KOPT-K1 (cell line): ENCODE data around the gene SERPINB1.
"Not testable (repeated sequence)": the region's sequence is repeated elsewhere in the genome, so short reads cannot be mapped to it uniquely, and the experiment has no call there.

Experiments used
- H3K27ac ChIP-seq: fragments of 200-600 bp; sonication (generic); 2 replicates; pipeline ENCODE4 v1.5.1; 2016; ENCODE audit warnings: antibody characterized with exemption, mild to moderate bottlenecking, low read depth, low read length; ENCODE audit not compliant: poor library complexity, severe bottlenecking
- H3K36me3 ChIP-seq: fragments of 200-600 bp; sonication (generic); 2 replicates; pipeline ENCODE4 v1.5.1; 2017; ENCODE audit warnings: antibody characterized with exemption, mild to moderate bottlenecking, low read length, moderate library complexity; ENCODE audit not compliant: insufficient read depth
- H3K9me3 ChIP-seq: fragments of 200-600 bp; sonication (generic); 2 replicates; pipeline ENCODE4 v1.5.1; 2017; ENCODE audit warnings: antibody characterized with exemption, low read length, mild to moderate bottlenecking; ENCODE audit not compliant: insufficient read depth, poor library complexity, severe bottlenecking

SERPINB1 gene

DNA sequence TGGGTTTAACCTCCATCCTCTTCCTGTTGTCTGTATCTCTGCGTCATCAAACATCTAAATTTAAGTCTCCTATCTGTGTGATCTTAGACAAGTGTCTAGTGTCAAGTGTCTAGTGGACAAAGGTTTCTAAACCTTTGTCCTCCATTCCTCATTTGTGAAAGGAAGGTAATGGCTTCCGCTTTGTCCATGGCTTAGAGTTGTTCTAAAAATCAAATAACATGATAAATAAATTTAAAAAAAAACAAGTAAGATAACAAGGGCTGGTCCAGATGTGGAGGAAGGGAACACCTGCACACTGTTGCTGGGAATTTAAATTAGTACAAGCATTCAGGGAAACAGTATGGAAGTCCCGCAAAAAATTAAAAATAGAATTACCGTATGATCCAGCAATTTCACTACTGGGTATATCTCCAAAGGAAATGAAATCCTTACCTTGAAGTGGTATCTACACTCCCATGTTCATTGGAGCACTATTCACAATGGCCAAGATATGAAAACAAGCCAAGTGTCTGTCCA, 17.6 kb upstream of the SERPINB1 start:
- Histone ChIP-seq H3K36me3 (no peaks in the 10 kb centered on the region), H3K27ac (peak overlapping the region; percentile 88), H3K9me3 (no peaks in the 10 kb centered on the region)

DNA sequence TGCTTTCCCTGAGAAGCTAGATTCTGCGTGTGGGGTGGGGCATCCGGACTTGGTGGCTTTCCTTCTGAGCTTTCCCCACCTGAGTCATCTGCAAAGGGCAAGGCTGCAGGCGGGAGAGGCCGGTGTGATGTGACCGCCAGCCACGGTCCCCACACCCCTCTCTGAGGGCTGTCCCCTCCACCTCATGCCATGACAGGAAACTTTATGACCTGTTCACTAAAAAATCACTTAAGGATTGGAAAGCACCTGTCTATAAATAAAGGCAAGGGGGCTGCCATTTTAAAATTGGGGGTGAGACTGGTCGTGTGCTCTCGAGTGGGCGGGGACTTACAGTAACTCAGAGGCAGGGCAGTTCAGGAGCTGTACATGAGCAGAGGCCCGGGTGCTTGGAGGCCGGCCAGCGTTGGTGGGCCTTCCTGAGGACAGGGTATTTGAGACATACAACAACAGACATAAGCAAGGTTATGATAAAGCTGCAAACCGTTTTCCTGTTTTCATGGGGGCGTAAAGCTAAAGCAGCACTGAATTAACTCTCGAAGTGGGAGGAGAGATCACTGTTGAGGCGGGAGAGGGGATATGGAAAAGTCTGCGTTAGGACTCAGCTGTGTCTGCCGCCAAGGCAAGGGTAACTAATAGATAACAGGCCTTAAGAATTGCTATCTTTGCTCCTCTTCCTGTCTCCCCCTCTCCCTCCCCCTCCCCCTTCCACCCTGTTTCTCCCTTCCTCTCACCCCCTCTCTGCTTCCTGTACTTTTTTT, 16.1 kb upstream of the SERPINB1 start:
- H3K36me3 ChIP-seq: no peaks in the 10 kb centered on the region
- no peaks in the 10 kb centered on the region for H3K9me3 ChIP-seq
- peak overlapping the region; percentile 88 for H3K27ac ChIP-seq

DNA sequence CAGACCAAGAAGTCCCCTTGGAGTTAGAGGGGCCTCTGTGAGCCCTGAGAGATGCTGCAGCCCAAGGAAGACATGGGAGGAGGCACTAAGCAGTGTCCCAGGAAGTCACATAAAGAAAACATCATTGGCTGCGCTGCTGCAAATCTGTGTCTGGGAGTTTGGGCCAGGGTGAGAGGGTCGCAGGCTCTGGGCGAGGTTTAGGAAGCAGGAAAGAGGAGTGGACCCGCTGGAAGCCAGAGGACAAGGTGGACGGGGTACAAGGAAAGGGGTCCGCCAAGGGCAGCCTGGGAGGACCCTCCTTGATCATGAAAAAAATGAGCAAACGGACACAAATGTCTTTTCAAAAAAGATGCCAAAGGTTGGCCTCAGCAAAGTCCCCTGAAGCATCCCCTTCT, 15.5 kb upstream of the SERPINB1 start:
- no peaks in the 10 kb centered on the region for H3K36me3 ChIP-seq
- no peaks in the 10 kb centered on the region for H3K9me3 ChIP-seq
- peak overlapping the region; percentile 88 for H3K27ac ChIP-seq

DNA sequence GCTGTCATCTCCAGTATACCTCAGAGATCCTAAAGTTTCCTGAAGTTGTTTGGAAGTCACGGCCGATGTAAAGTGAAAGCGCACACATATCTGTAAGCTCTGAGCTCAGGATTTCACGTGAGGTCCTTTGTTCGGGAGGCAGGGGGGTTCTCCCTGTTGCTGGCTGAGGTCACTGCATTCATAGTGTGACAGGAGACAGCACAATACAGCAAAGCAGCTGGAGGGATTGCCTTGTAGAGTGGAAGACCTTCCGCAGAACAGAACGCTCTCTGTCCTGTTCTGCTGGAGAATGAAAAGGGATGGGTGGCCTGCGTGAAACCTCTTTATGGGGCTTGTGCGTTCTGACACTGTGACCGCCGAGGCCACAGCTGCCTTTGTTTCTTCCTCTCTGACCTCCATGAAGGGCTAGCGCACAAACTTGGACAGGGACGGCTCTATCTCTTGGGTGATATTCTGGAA, 13.4 kb upstream of the SERPINB1 start:
- no peak overlapping the region for H3K27ac ChIP-seq
- no peaks in the 10 kb centered on the region for H3K9me3 ChIP-seq
- no peaks in the 10 kb centered on the region for H3K36me3 ChIP-seq

DNA sequence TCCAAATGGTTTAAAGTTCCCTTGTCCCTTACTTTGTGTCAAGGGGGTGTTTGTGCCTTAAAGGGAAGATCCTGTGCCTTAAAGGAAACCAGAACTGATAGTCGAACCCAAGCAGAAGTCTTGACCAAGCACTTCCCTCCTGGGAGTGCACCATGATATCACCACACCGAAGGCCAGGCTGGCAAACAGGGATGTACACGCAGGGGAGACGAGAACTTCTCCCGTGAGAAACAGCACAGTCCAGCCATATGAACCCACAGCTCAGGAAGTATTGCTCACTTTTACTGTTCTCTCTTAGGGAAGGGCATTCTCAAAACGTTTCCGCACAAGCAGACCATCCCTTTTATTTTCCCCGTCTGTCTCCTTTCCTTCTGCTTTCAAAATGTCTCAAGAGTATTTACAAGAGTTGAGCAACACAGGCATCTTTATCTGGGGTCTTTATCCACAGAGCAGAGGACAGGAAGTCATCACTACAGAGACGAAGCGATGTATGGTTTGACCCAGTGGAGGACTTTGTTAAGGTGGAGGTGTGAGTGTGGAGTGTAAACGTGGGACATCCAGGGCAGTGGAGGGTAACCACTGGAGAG, 12.8 kb upstream of the SERPINB1 start:
- peak overlapping the region; percentile 10 for H3K27ac ChIP-seq
- H3K9me3 ChIP-seq: no peaks in the 10 kb centered on the region
- H3K36me3 ChIP-seq: no peaks in the 10 kb centered on the region

DNA sequence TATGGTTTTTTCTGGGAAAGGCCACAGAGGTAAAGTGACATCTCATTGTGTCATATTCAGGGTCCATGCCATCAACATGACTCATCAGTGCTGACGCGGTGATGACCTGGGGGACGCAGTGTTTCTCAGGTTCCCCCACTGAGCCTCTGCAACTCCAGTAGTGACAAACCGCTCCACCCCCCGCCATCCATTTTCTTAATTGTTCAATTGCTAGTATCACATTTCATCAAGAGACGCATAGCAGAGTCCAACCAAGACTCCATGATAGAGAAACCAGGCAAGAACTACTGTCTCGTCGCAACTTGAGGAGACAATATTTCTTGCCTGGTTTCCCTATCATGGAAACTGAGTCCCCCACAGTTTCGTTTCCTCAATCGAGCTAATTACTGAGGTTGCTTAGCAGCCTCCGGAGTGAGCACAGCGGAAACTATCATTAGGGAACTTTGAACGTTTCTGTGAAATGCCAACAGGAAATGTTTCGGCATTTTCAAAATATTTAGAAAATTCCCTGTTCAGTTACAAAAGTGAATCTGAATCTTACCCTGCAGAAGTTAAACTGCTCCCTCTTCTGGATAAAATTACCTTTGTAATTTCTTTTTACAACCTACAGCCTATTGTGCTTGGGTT, 12.2 kb upstream of the SERPINB1 start:
- Histone ChIP-seq H3K27ac (no peak overlapping the region), H3K9me3 (no peaks in the 10 kb centered on the region), H3K36me3 (no peaks in the 10 kb centered on the region)

- H3K27ac ChIP-seq, H3K36me3 ChIP-seq, H3K9me3 ChIP-seq: not testable (repeated sequence)
Observed at GRCh38 chr6:2853378-2853768, 11.7 kb upstream of the SERPINB1 start.

GRCh38 chr6:2852921-2853322, 11.3 kb upstream of the SERPINB1 start:
- no peak overlapping the region for H3K27ac ChIP-seq

DNA sequence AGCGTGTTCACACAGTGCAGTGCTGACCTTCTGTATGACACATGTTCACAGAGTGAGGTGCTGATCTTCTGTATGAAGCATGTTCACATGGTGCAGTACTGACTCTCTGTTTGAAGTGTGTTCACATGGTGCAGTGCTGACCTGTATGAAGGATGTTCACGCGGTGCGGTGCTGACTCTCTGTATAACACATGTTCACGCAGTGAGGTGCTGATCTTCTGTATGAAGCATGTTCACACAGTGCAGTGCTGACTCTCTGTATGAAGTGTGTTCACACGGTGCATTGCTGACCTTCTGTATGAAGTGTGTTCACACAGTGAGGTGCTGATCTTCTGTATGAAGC, 10.8 kb upstream of the SERPINB1 start:
- H3K9me3 ChIP-seq: no peaks in the 10 kb centered on the region
- no peak overlapping the region for H3K27ac ChIP-seq
- H3K36me3 ChIP-seq: no peaks in the 10 kb centered on the region

More at GRCh38 chr6:2852921-2853322, 11.3 kb upstream of the SERPINB1 start:
- Histone ChIP-seq H3K36me3 (no peaks in the 10 kb centered on the region), H3K9me3 (no peaks in the 10 kb centered on the region)

GRCh38 chr6:2851727-2852513, 10.3 kb upstream of the SERPINB1 start:
- H3K36me3 ChIP-seq: no peaks in the 10 kb centered on the region
- H3K9me3 ChIP-seq: no peaks in the 10 kb centered on the region
- H3K27ac ChIP-seq: no peak overlapping the region

DNA sequence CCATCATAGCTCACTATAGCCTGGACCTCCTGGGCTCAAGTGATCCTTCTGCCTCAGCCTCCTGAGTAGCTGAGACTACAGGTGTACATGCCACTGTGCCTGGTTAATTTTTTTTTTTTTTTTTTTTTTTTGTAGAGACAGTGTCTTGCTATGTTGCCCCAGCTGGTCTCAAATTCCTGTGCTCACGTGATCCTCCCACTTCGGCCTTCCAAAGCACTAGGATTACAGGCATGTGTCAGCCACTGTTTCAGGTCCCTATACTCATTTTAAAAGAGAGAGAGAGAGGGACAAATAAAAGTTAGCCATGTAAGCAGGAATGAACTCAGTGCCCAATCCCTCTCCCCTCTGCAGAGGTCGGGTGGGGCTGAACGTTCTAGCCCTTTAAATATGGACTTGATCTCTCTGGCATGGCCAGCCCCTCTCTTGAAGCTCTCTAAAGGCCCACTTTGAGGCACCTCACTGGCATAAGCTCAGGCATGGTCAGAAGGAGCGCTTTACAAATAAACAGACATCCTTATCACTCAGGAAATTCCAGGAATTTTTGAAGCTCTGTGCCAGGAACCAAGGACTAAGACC, 9.0 kb upstream of the SERPINB1 start:
- Histone ChIP-seq H3K27ac (no peak overlapping the region), H3K9me3 (no peaks in the 10 kb centered on the region), H3K36me3 (no peaks in the 10 kb centered on the region)

- Histone ChIP-seq H3K36me3 (no peaks in the 10 kb centered on the region), H3K27ac (no peak overlapping the region), H3K9me3 (no peaks in the 10 kb centered on the region)
Observed at GRCh38 chr6:2848851-2849250, 7.2 kb upstream of the SERPINB1 start.

GRCh38 chr6:2845880-2846208, 4.2 kb upstream of the SERPINB1 start:
- Histone ChIP-seq H3K27ac (no peak overlapping the region), H3K9me3 (no peaks in the 10 kb centered on the region), H3K36me3 (no peaks in the 10 kb centered on the region)

DNA sequence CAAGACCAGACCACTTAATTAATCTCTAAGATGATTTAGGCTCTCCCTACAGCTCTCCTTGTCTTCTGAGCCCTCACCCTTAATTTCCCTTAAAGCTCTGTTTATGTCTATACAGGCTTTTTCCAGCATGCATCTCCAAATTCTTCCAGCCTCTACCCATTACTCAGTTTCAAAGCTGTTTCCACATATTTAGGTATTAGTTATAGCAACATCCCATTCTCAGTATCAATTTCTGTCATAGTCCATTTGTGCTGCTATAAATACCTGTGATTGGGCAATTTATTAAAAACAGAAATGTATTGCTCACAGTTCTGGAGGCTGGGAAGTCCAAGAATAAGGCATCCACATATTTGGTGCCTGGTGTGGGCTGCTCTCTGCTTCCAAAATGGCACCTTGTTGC, 2.3 kb upstream of the SERPINB1 start:
- Histone ChIP-seq H3K36me3 (peaks cover 14% of the 10 kb centered on the region), H3K27ac (no peak overlapping the region), H3K9me3 (no peaks in the 10 kb centered on the region)
